ENCODE measurements around the gene SGK2.

GRCh38 chr20:43548273-43548880, 10.4 kb upstream of the SGK2 start:
- no peak for TF ChIP-seq POLR2A (IDR thresholded peaks at IDR 0.05)
- TF ChIP-seq CTCF (IDR thresholded peaks at IDR 0.05): no peak
- no peak for TF ChIP-seq EP300 (IDR thresholded peaks at IDR 0.05)
